GM12873 (cell line): ENCODE results near the gene SLC39A11.

Experiments used
- CTCF ChIP-seq: IDR thresholded peaks from 2 replicates; pipeline ENCODE4 v1.5.1; 2012; ENCODE audit warnings: low read depth, mild to moderate bottlenecking, moderate library complexity, low read length, control low read depth; ENCODE audit not compliant: insufficient read depth; ENCODE audit errors: missing control alignments

The SLC39A11 gene

GRCh38 chr17:72743037-72743467, 349.4 kb downstream of the SLC39A11 start:
- no peak for TF ChIP-seq CTCF

GRCh38 chr17:72737151-72737690, 355.3 kb downstream of the SLC39A11 start:
- TF ChIP-seq CTCF, result no peak

- TF ChIP-seq CTCF, result no peak
Measured at GRCh38 chr17:72735592-72735991, 356.9 kb downstream of the SLC39A11 start.

GRCh38 chr17:72735048-72735447, 357.4 kb downstream of the SLC39A11 start:
- TF ChIP-seq CTCF, result no peak

- TF ChIP-seq CTCF, result no peak
Measured at GRCh38 chr17:72734613-72735012, 357.9 kb downstream of the SLC39A11 start.

GRCh38 chr17:72733619-72734282, 358.7 kb downstream of the SLC39A11 start:
- no peak for TF ChIP-seq CTCF

- no peak for TF ChIP-seq CTCF
Measured at GRCh38 chr17:72732893-72733618, 359.4 kb downstream of the SLC39A11 start.
